Gastrocnemius medialis (tissue), 4 donors: Measurements from ENCODE around the gene BMI1.

Source experiments
- CTCF ChIP-seq, 5 experiments: fragments of 450-650 bp in 3 of 5; fragments of 200-600 bp in 2 of 5; sonication (generic) in 2 of 5; IDR thresholded peaks in 4 of 5; conservative IDR thresholded peaks in 1 of 5; 1 replicate in 4 of 5; 2 replicates in 1 of 5; pipeline ENCODE4 v1.5.1; 2016 to 2019; ENCODE audit warnings: antibody characterized with exemption in 5 of 5, mild to moderate bottlenecking in 3 of 5, moderate library complexity in 3 of 5
- POLR2A ChIP-seq, 2 donors: fragments of 450-650 bp; IDR thresholded peaks; one replicate each; pipeline ENCODE4 v1.6.1; 2017; ENCODE audit warnings: antibody characterized with exemption in 2 of 2, mild to moderate bottlenecking in 2 of 2, moderate library complexity in 2 of 2

GRCh38 chr10:22319980-22320558 is 830 bp upstream of the BMI1 start:
- TF ChIP-seq CTCF (IDR thresholded peaks at IDR 0.05 in 4 of 5, conservative IDR thresholded peaks at IDR 0.05 in 1 of 5) (no peak), POLR2A (IDR thresholded peaks at IDR 0.05) (no peak)
